A549 (cell line): ENCODE measurements around the gene TCF23. TPM values are rescaled to one million over a fixed set of nuclear protein-coding genes. Genes with fewer than 3 reads are reported as not detected.

Source experiments
- ATAC-seq, 2 experiments: fragments of 200-7000 bp in 1 of 2; fragments of >200 bp in 1 of 2; cut with Nextera tagmentation in 1 of 2; cut with Tn5 transposase in 1 of 2; 3 replicates each; pipeline versions ENCODE4 v1.8.0 to v1.9.1; 2018 to 2020; ENCODE audit warnings: mild to moderate bottlenecking in 1 of 2, moderate library complexity in 1 of 2
- CTCF ChIA-PET: fragments of 300-600 bp; sonication (Branson Sonifier 250); formaldehyde crosslinking; extraction: SDS; loops from one replicate; lab custom pipeline; 2021; ENCODE audit warnings: antibody characterized with exemption, inconsistent platforms; lab: Yijun Ruan, JAX
- POLR2A ChIA-PET: fragments of 350-600 bp; formaldehyde crosslinking; extraction: SDS; loops from one replicate; lab custom pipeline; 2021; ENCODE audit warnings: antibody characterized with exemption, inconsistent platforms; lab: Yijun Ruan, JAX
- DNase-seq, 2 experiments: peaks; one replicate each; pipeline versions ENCODE4 v3.0.0 to v3.0.0-alpha.2; 2011 to 2016; ENCODE audit warnings: low read depth in 1 of 2, low spot score in 1 of 2
- FAIRE-seq: peaks from 2 replicates; lab custom pipeline; 2011; peaks lifted over from hg19 to GRCh38; lab: Jason Lieb, UNC
- H3K27ac ChIP-seq, 2 experiments: fragments of >200 bp; sonication (Bioruptor Twin); formaldehyde crosslinking; 3 replicates each; pipeline ENCODE4 v1.5.1; 2016 to 2017
- H3K4me1 ChIP-seq: fragments of >200 bp; sonication (Bioruptor Twin); formaldehyde crosslinking; 3 replicates; pipeline ENCODE4 v1.6.1; 2016
- H3K4me2 ChIP-seq: fragments of >200 bp; sonication (Bioruptor Twin); formaldehyde crosslinking; 3 replicates; pipeline ENCODE4 v1.6.1; 2016
- H3K4me3 ChIP-seq: fragments of >200 bp; sonication (Bioruptor Twin); formaldehyde crosslinking; 3 replicates; pipeline ENCODE4 v1.5.1; 2016
- H3K9me3 ChIP-seq: fragments of >200 bp; sonication (Bioruptor Twin); formaldehyde crosslinking; 3 replicates; pipeline ENCODE4 v1.6.1; 2016
- CBX2 ChIP-seq: fragments of 200-600 bp; sonication (generic); IDR thresholded peaks from 2 replicates; pipeline ENCODE4 v1.6.1; 2016; ENCODE audit warnings: low read depth, mild to moderate bottlenecking, borderline replicate concordance
- CTCF ChIP-seq: fragments of >200 bp; sonication (Bioruptor Twin); formaldehyde crosslinking; IDR thresholded peaks from 3 replicates; pipeline ENCODE4 v1.5.1; 2016
- EHMT2 ChIP-seq: fragments of 200-600 bp; sonication (generic); IDR thresholded peaks from 2 replicates; pipeline ENCODE4 v1.6.1; 2016; ENCODE audit warnings: antibody characterized with exemption, low read depth, mild to moderate bottlenecking, moderate library complexity
- EP300 ChIP-seq, 2 experiments: fragments of >200 bp; sonication (Bioruptor Twin); formaldehyde crosslinking; IDR thresholded peaks; 2 replicates in 1 of 2; 3 replicates in 1 of 2; pipeline ENCODE4 v1.6.1; 2016 to 2017
- FOXS1 ChIP-seq: fragments of 250-450 bp; sonication (Bioruptor Pico); IDR thresholded peaks from 2 replicates; pipeline ENCODE4 v1.5.0; 2020; ENCODE audit warnings: mild to moderate bottlenecking, moderate library complexity
- HDAC2 ChIP-seq: fragments of 200-600 bp; sonication (generic); IDR thresholded peaks from 2 replicates; pipeline ENCODE4 v1.6.1; 2016
- HEYL ChIP-seq: fragments of 250-450 bp; sonication (Bioruptor Pico); IDR thresholded peaks from 2 replicates; pipeline ENCODE4 v1.8.0; 2021; ENCODE audit warnings: mild to moderate bottlenecking, moderate library complexity
- HOXB13 ChIP-seq: fragments of 250-450 bp; sonication (Bioruptor Pico); IDR thresholded peaks from 2 replicates; pipeline ENCODE4 v1.5.0; 2020; ENCODE audit warnings: low read depth, mild to moderate bottlenecking, moderate library complexity
- HOXB5 ChIP-seq: fragments of 250-450 bp; sonication (Bioruptor Pico); IDR thresholded peaks from 2 replicates; pipeline ENCODE4 v1.5.0; 2020; ENCODE audit warnings: mild to moderate bottlenecking, moderate library complexity
- KDM1A ChIP-seq: fragments of 200-600 bp; sonication (generic); IDR thresholded peaks from 2 replicates; pipeline ENCODE4 v1.6.1; 2016; ENCODE audit warnings: low read depth, mild to moderate bottlenecking
- KDM5A ChIP-seq: fragments of 200-600 bp; sonication (generic); IDR thresholded peaks from 2 replicates; pipeline ENCODE4 v1.6.1; 2016; ENCODE audit warnings: antibody characterized with exemption, mild to moderate bottlenecking
- NFE2L2 ChIP-seq: fragments of 150-350 bp; conservative IDR thresholded peaks from 2 replicates; pipeline ENCODE4 v1.6.1; 2014; ENCODE audit warnings: low read length
- PHF8 ChIP-seq: fragments of 200-600 bp; sonication (generic); IDR thresholded peaks from 2 replicates; pipeline ENCODE4 v1.6.1; 2016; ENCODE audit warnings: low read depth, mild to moderate bottlenecking, antibody characterized with exemption, moderate library complexity, borderline replicate concordance
- POLR2AphosphoS2 ChIP-seq: conservative IDR thresholded peaks from 2 replicates; pipeline ENCODE4 v1.6.1; 2012; ENCODE audit warnings: low read length, improper control_type of control experiment, inconsistent platforms
- SREBF2 ChIP-seq: fragments of 450-650 bp; IDR thresholded peaks from 2 replicates; pipeline ENCODE4 v1.6.1; 2014; ENCODE audit warnings: mild to moderate bottlenecking, moderate library complexity
- TFCP2L1 ChIP-seq: fragments of 250-450 bp; sonication (Bioruptor Pico); IDR thresholded peaks from 2 replicates; pipeline ENCODE4 v1.5.0; 2021; ENCODE audit warnings: mild to moderate bottlenecking
- TP53 ChIP-seq: fragments of 250-450 bp; sonication (Bioruptor Pico); IDR thresholded peaks from 2 replicates; pipeline ENCODE4 v1.5.0; 2021; ENCODE audit warnings: mild to moderate bottlenecking, moderate library complexity
- ZNF302 ChIP-seq: fragments of 250-450 bp; sonication (Bioruptor Pico); IDR thresholded peaks from 2 replicates; pipeline ENCODE4 v1.9.0; 2021; ENCODE audit warnings: inconsistent platforms, mild to moderate bottlenecking, moderate library complexity
- ZSCAN20 ChIP-seq: fragments of 250-450 bp; sonication (Bioruptor Pico); IDR thresholded peaks from 2 replicates; pipeline ENCODE4 v1.8.0; 2022; ENCODE audit warnings: mild to moderate bottlenecking, moderate library complexity
- WGBS: methylation state at CpG from one replicate; pipeline ENCODE4 v1.1.6; 2017; ENCODE audit errors: missing lambda C conversion rate; 5-methylcytosine and 5-hydroxymethylcytosine counted together
- polyA plus RNA-seq, 4 experiments: library from polyadenylated mRNA; depleted of rRNA in 3 of 4; stranded (reverse); fragments of >200 nt; fragmentation: RNase III in 1 of 4; extraction: RNeasy Plus Mini Kit Qiagen cat#74134 plus additional on column Dnase treatment in 1 of 4; gene quantifications; 2 replicates in 3 of 4; 3 replicates in 1 of 4; pipeline ENCODE4 v1.2.3, GENCODE V29; 2011 to 2017
- TF ChIP-seq, protein P1 (sequence below): IDR thresholded peaks from 2 replicates; pipeline ENCODE4 v1.6.1; 2012
- TF ChIP-seq, protein P2 (sequence below): fragments of 250-450 bp; sonication (Bioruptor Pico); IDR thresholded peaks from 2 replicates; pipeline ENCODE4 v1.5.0; 2020; ENCODE audit warnings: low read depth, mild to moderate bottlenecking, moderate library complexity

The TCF23 gene
- polyA plus RNA-seq, 2 of the 4 experiments (the other 2 are of a cell fraction), result not detected

GRCh38 chr2:27125104-27125503 is 23.7 kb upstream of the TCF23 start:
- POLR2A ChIA-PET, result interaction anchor here (0.7 kb wide), 2 partner anchors 9 to 17 kb away, joined by 3 to 6 read pairs; no protein-coding TSS in a partner anchor
- Histone ChIP-seq H3K4me3 (no peak overlapping the region), H3K9me3 (no peaks in the 10 kb centered on the region), H3K4me2 (no peak overlapping the region), H3K27ac (no peak overlapping the region), H3K4me1 (peaks cover 3% of the 10 kb centered on the region; the same call in 1 of the 3 replicates)
- 90% methylated on average over 3 of the region's 3 CpGs for WGBS
- no peak for FAIRE-seq
- DNase-seq, result no peak
- CTCF ChIA-PET, result interaction anchor here (0.6 to 2.9 kb wide), 10 partner anchors 8 to 320 kb away, joined by 3 to 25 read pairs (median 6); partner anchors contain the start of genes KHK, PREB and TRIM54
- no peak for ATAC-seq
- no peak for TF ChIP-seq EP300 (IDR thresholded peaks at IDR 0.05)
- TF ChIP-seq, protein P1, sequence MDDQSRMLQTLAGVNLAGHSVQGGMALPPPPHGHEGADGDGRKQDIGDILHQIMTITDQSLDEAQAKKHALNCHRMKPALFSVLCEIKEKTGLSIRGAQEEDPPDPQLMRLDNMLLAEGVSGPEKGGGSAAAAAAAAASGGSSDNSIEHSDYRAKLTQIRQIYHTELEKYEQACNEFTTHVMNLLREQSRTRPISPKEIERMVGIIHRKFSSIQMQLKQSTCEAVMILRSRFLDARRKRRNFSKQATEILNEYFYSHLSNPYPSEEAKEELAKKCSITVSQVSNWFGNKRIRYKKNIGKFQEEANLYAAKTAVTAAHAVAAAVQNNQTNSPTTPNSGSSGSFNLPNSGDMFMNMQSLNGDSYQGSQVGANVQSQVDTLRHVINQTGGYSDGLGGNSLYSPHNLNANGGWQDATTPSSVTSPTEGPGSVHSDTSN, result no peak
- TF ChIP-seq FOXS1 (CRISPR knock-in tag), result no peak
- TF ChIP-seq HEYL, result no peak
- no peak for TF ChIP-seq SREBF2
- no peak for TF ChIP-seq TFCP2L1 (CRISPR knock-in tag)
- no peak for TF ChIP-seq CTCF
- TF ChIP-seq, protein P2, sequence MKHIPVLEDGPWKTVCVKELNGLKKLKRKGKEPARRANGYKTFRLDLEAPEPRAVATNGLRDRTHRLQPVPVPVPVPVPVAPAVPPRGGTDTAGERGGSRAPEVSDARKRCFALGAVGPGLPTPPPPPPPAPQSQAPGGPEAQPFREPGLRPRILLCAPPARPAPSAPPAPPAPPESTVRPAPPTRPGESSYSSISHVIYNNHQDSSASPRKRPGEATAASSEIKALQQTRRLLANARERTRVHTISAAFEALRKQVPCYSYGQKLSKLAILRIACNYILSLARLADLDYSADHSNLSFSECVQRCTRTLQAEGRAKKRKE, result no peak
- TF ChIP-seq HOXB5 (CRISPR knock-in tag), result no peak
- no peak for TF ChIP-seq EHMT2
- TF ChIP-seq KDM5A, result no peak
- TF ChIP-seq PHF8, result no peak
- TF ChIP-seq NFE2L2, result no peak
- TF ChIP-seq ZNF302 (CRISPR knock-in tag), result no peak
- no peak for TF ChIP-seq HDAC2
- no peak for TF ChIP-seq TP53 (CRISPR knock-in tag)
- no peak for TF ChIP-seq HOXB13 (CRISPR knock-in tag)
- TF ChIP-seq CBX2, result no peak
- no peak for TF ChIP-seq ZSCAN20 (CRISPR knock-in tag)
- TF ChIP-seq POLR2AphosphoS2, result no peak

DNA sequence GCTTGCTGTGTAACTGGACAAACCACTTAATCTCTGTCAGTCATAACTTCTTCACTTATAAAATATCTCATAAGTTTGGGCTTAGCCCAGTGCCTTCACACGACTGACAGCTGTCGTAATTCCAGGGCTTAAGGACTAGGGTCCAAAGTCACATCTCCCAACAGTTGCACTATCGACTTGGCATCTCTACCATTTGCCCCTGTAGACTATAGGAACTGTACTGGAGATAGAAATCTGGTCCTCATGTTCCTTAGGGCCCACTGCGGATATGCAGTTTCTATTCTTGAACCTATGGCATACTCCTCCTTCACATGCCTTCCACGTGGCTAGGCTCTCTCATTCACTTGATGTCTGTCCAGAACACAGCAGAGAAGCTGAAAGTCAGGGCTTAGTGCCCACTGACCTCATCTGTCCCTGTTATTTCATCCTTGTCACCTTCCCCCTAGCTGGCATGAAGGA is 22.5 kb upstream of the TCF23 start:
- DNase-seq (no peak), FAIRE-seq (no peak), ATAC-seq (no peak)
- ChIA-PET CTCF (interaction anchor here (0.5 to 1.7 kb wide), 3 partner anchors 18 to 28 kb away, joined by 3 to 8 read pairs (median 4); no protein-coding TSS in a partner anchor), POLR2A (no interaction called here)
- TF ChIP-seq KDM1A, result no peak
- Histone ChIP-seq H3K9me3 (no peaks in the 10 kb centered on the region), H3K27ac (no peak overlapping the region), H3K4me1 (peaks cover 3% of the 10 kb centered on the region; the same call in 1 of the 3 replicates), H3K4me3 (no peak overlapping the region), H3K4me2 (no peak overlapping the region)
- 58% methylated on average over 5 of the region's 5 CpGs for WGBS
